HepG2 (cell line): Measurements from ENCODE around the gene PTX4. TPM values are rescaled to one million over a fixed set of nuclear protein-coding genes. Genes with fewer than 3 reads are reported as not detected.
A peak's percentile ranks its signal among the peaks of the same experiment; 100 is the strongest.

Experiments used
- ATAC-seq: fragments of 200-7000 bp; cut with Tn5 transposase; 3 replicates; pipeline ENCODE4 v1.9.1; 2020; ENCODE audit warnings: mild to moderate bottlenecking, moderate library complexity
- BruUV-seq: library from RNA; stranded (reverse); fragments of 400-500 nt; replicated peaks from 2 replicates; lab custom pipeline; 2021; lab: Mats Ljungman, UMichigan
- CTCF ChIA-PET: fragments of 300-600 bp; formaldehyde crosslinking; extraction: SDS; loops from one replicate; lab custom pipeline; 2021; ENCODE audit warnings: low total read pairs, inconsistent platforms, low intra/inter-chr PET ratio; lab: Yijun Ruan, JAX
- POLR2A ChIA-PET: fragments of 350-600 bp; sonication (Branson Sonifier 250); formaldehyde crosslinking; loops from one replicate; lab custom pipeline; 2020; ENCODE audit warnings: antibody characterized with exemption, inconsistent platforms; lab: Yijun Ruan, JAX
- DNase-seq: peaks from one replicate; pipeline ENCODE4 v3.0.0-alpha.2; 2015; ENCODE audit warnings: low spot score
- FAIRE-seq: peaks from 3 replicates; lab custom pipeline; 2011; peaks lifted over from hg19 to GRCh38; lab: Jason Lieb, UNC
- H2AFZ ChIP-seq: one replicate; pipeline ENCODE4 v1.6.1; 2011; ENCODE audit warnings: low read length, inconsistent platforms
- H3K27ac ChIP-seq: fragments of 300-600 bp; 3 replicates; pipeline ENCODE4 v1.8.0; 2011; ENCODE audit warnings: mixed run types, mild to moderate bottlenecking, mixed read lengths, low read length, inconsistent platforms; ENCODE audit not compliant: insufficient read depth; ENCODE audit errors: extremely low read length
- H3K27me3 ChIP-seq, 2 experiments: fragments of 200-600 bp in 1 of 2; 2 replicates in 1 of 2; 3 replicates in 1 of 2; pipeline versions ENCODE4 v1.6.0 to v1.8.0; 2011; ENCODE audit warnings: low read length in 2 of 2, mild to moderate bottlenecking in 2 of 2, moderate library complexity in 2 of 2, inconsistent platforms in 1 of 2; ENCODE audit not compliant: insufficient read depth in 2 of 2, control insufficient read depth in 1 of 2
- H3K36me3 ChIP-seq, 2 experiments: fragments of 200-600 bp in 1 of 2; replicated peaks in 1 of 2; 2 replicates in 1 of 2; 3 replicates in 1 of 2; pipeline versions ENCODE4 v1.5.1 to v1.8.0; 2011; ENCODE audit warnings: low read length in 2 of 2, inconsistent platforms in 1 of 2; ENCODE audit not compliant: insufficient read depth in 2 of 2, control insufficient read depth in 1 of 2
- H3K4me1 ChIP-seq: 2 replicates; pipeline ENCODE4 v1.5.1; 2012; ENCODE audit warnings: low read length, inconsistent platforms; ENCODE audit not compliant: insufficient read depth
- H3K4me2 ChIP-seq: 2 replicates; pipeline ENCODE4 v1.6.0; 2011; ENCODE audit warnings: low read depth, low read length, inconsistent platforms
- H3K4me3 ChIP-seq, 3 experiments: fragments of 200-600 bp in 1 of 3; sonication (generic), shearing (Covaris generic) in 1 of 3; replicated peaks in 1 of 3; 2 replicates each; pipeline ENCODE4 v1.5.1; 2011 to 2016; ENCODE audit warnings: low read length in 3 of 3, inconsistent platforms in 2 of 3, low read depth in 2 of 3, mild to moderate bottlenecking in 2 of 3, control low read depth in 1 of 3, mixed read lengths in 1 of 3; ENCODE audit not compliant: insufficient read depth in 1 of 3
- H3K79me2 ChIP-seq: one replicate; pipeline ENCODE4 v1.6.1; 2011; ENCODE audit warnings: low read length, inconsistent platforms; ENCODE audit not compliant: insufficient read depth
- H3K9ac ChIP-seq: 2 replicates; pipeline ENCODE4 v1.6.0; 2011; ENCODE audit warnings: mild to moderate bottlenecking, low read depth, low read length, inconsistent platforms; ENCODE audit not compliant: insufficient read depth
- H3K9me3 ChIP-seq: 2 replicates; pipeline ENCODE4 v1.5.1; 2012; ENCODE audit warnings: mild to moderate bottlenecking, low read length
- H4K20me1 ChIP-seq: 2 replicates; pipeline ENCODE4 v1.6.0; 2011; ENCODE audit warnings: inconsistent platforms, mild to moderate bottlenecking, low read length, moderate library complexity; ENCODE audit not compliant: insufficient read depth
- ARID2 ChIP-seq: sonication (generic); formaldehyde crosslinking; IDR thresholded peaks from 2 replicates; pipeline ENCODE4 v1.8.1; 2022; ENCODE audit warnings: mild to moderate bottlenecking, missing genetic modification reagents, borderline replicate concordance
- ATF3 ChIP-seq: sonication (generic); formaldehyde crosslinking; IDR thresholded peaks from 2 replicates; pipeline ENCODE4 v1.4.0; 2020; ENCODE audit warnings: missing genetic modification reagents
- GTF3A ChIP-seq: sonication (generic); formaldehyde crosslinking; conservative IDR thresholded peaks from 2 replicates; pipeline ENCODE4 v1.4.0; 2020; ENCODE audit warnings: mild to moderate bottlenecking, missing genetic modification reagents
- KAT2B ChIP-seq: fragments of 150-350 bp; IDR thresholded peaks from 2 replicates; pipeline ENCODE4 v1.6.1; 2014; ENCODE audit warnings: low read depth, low read length, borderline replicate concordance
- MTF2 ChIP-seq: sonication (generic); formaldehyde crosslinking; IDR thresholded peaks from 2 replicates; pipeline ENCODE4 v1.5.0; 2020; ENCODE audit warnings: missing genetic modification reagents, borderline replicate concordance
- NR2F6 ChIP-seq, 2 experiments: IDR thresholded peaks; 2 replicates each; pipeline ENCODE4 v1.6.1; 2016; ENCODE audit warnings: antibody characterized with exemption in 1 of 2, mild to moderate bottlenecking in 1 of 2
- SNAPC2 ChIP-seq: sonication (generic); formaldehyde crosslinking; IDR thresholded peaks from 2 replicates; pipeline ENCODE4 v1.8.1; 2022; ENCODE audit warnings: mild to moderate bottlenecking, missing genetic modification reagents
- XBP1 ChIP-seq: sonication (generic); formaldehyde crosslinking; IDR thresholded peaks from 2 replicates; pipeline ENCODE4 v1.5.0; 2020; ENCODE audit warnings: missing genetic modification reagents
- ZNF207 ChIP-seq: fragments of 450-650 bp; IDR thresholded peaks from 2 replicates; pipeline ENCODE4 v1.6.1; 2016; ENCODE audit warnings: antibody characterized with exemption, borderline replicate concordance
- ZNF333 ChIP-seq: sonication (generic); formaldehyde crosslinking; IDR thresholded peaks from 2 replicates; pipeline ENCODE4 v1.4.0; 2020; ENCODE audit warnings: mild to moderate bottlenecking, missing genetic modification reagents, borderline replicate concordance
- ZNF772 ChIP-seq: sonication (generic); formaldehyde crosslinking; IDR thresholded peaks from 2 replicates; pipeline ENCODE4 v1.5.0; 2020; ENCODE audit warnings: mild to moderate bottlenecking, missing genetic modification reagents
- ZNF790 ChIP-seq: sonication (generic); formaldehyde crosslinking; IDR thresholded peaks from 2 replicates; pipeline ENCODE4 v1.8.0; 2022; ENCODE audit warnings: missing genetic modification reagents, mild to moderate bottlenecking, borderline replicate concordance
- WGBS: methylation state at CpG from one replicate; pipeline ENCODE4 v1.1.6; 2017; ENCODE audit warnings: low lambda C conversion rate; 5-methylcytosine and 5-hydroxymethylcytosine counted together
- in situ Hi-C: cut with HindIII; loops from 2 replicates; pipeline ENCODE4 v1.10.0; 2017; ENCODE audit warnings: low pct_unique_long_range_greater_than_20kb; ENCODE audit not compliant: extremely low pct_ligation_motif_present
- intact Hi-C: fragments of 100-400 bp; cut with micrococcal nuclease; formaldehyde crosslinking; loops from one replicate; pipeline ENCODE4 v1.10.0; 2022; ENCODE audit not compliant: unreplicated experiment
- polyA plus RNA-seq, 8 experiments: library from polyadenylated mRNA; depleted of rRNA in 3 of 8; stranded (reverse) in 7 of 8; unstranded in 1 of 8; fragments of >200 nt; fragmentation: Illumina TruSeq in 4 of 8; extraction: Trizol in 4 of 8; gene quantifications; 2 replicates each; pipeline versions ENCODE4 v1.2.1 to v1.2.3, GENCODE V29; 2011 to 2016; ENCODE audit warnings: low read depth in 4 of 8, missing spikeins in 1 of 8, mixed read lengths in 1 of 8; ENCODE audit not compliant: insufficient read depth in 1 of 8
- total RNA-seq, 5 experiments: library from RNA; depleted of rRNA; stranded (reverse); fragments of >200 nt; fragmentation: Illumina TruSeq; extraction: Trizol; gene quantifications; 2 replicates each; pipeline ENCODE4 v1.2.3, GENCODE V29; 2016; ENCODE audit warnings: low read depth in 1 of 5
- TF ChIP-seq, protein P1 (sequence below): sonication (generic); formaldehyde crosslinking; IDR thresholded peaks from 2 replicates; pipeline ENCODE4 v1.5.0; 2020; ENCODE audit warnings: missing genetic modification reagents, mild to moderate bottlenecking, borderline replicate concordance
- TF ChIP-seq, protein P2 (sequence below): sonication (generic); formaldehyde crosslinking; IDR thresholded peaks from 2 replicates; pipeline ENCODE4 v1.9.0; 2022; ENCODE audit warnings: missing genetic modification reagents, mild to moderate bottlenecking, borderline replicate concordance

The PTX4 gene
- total and polyA plus RNA-seq, 2 of the 13 experiments (the other 11 are each of a cell fraction or from before 2014, with no cell fraction given): 0.04 TPM; not detected in 1

DNA sequence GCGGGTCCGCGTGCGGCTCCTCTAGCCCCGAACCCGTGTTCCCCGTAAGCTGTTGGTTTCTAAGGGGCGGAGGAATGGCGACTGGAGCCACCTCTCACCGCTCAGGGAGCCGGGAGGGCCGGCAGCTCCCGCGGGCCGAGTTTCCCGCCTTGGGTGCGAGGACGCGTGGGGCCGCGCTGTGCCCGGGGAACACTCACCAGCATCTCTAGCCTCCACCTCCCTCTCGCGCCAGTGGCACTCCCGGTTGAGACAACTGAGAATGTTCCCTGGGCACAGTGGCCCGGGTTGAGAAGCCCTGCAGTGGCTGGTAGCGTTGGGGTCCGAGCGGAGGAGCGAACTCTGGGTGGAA is 5.0 kb upstream of the PTX4 start (continued):
- TF ChIP-seq, protein P1, sequence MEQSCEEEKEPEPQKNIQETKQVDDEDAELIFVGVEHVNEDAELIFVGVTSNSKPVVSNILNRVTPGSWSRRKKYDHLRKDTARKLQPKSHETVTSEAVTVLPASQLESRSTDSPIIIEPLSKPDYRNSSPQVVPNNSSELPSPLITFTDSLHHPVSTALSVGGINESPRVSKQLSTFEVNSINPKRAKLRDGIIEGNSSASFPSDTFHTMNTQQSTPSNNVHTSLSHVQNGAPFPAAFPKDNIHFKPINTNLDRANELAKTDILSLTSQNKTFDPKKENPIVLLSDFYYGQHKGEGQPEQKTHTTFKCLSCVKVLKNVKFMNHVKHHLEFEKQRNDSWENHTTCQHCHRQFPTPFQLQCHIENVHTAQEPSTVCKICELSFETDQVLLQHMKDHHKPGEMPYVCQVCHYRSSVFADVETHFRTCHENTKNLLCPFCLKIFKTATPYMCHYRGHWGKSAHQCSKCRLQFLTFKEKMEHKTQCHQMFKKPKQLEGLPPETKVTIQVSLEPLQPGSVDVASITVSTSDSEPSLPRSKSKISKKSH (CRISPR knock-in tag): no peak
- peak; percentile 20; the same call in 1 of the 2 replicates for TF ChIP-seq ZNF790 (CRISPR knock-in tag)
- TF ChIP-seq MTF2 (CRISPR knock-in tag): no peak
- no peak for TF ChIP-seq ATF3
- no peak for TF ChIP-seq KAT2B
- TF ChIP-seq NR2F6 (IDR thresholded peaks at IDR 0.05): no peak
- no peak for TF ChIP-seq NR2F6 (CRISPR knock-in tag; IDR thresholded peaks at IDR 0.05)
- TF ChIP-seq ZNF333 (CRISPR knock-in tag): 0 out of 2 replicates have a peak, but pooled peaks have one; percentile 10

DNA sequence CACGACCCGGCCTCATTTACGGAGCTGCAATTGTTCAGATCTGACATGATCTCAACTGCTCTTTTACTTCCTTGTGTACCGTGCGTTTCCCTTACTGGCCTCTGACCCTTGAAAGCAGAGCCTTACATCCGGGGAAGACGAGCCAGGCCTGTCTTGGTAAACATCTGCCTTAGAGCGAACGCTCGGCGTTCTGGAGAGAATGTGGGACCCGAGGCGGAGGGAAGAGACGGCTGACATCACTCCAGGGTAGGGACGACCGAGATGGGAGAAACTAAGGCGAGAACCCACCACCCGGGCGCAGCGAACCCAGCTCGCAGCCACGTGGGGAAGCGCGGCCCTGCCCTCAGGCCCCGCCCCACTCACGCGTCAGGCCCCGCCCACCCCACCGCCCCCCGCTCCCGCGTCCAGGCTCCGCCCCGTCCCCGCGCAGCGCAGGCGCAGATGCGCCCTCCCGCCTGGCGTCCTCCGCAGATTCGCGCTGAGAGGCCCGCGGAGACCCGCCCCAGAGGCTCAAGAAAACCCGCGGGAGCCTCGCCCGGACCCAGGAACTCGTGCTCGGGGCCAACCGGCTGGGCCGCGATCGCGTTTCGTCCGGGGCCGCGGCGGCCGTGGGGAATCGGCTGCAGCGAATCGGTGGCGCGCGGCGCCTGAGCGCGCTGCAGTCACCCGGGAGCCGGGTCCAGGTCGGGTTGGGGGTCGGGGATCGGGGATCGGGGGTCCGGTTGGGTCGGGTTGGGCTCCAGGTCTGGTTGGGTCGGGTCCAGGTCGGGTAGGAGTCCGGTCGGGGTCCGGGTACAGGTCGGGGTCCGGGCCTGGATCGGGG is 4.4 kb upstream of the PTX4 start, which contains the start of gene TELO2:
TSS of gene TELO2 (plus strand) at position 438 of the 823 bp plus-strand sequence. CDS start 922 bp downstream, outside the sequence.
- peaks cover 3% of the 10 kb centered on the region for H3K79me2 ChIP-seq
- in situ Hi-C loops: no loop called here
- peak within 1 kb of the TSS; percentile 96 for H3K9ac ChIP-seq
- WGBS: 11% methylated on average over 20 of the region's 89 CpGs
- H3K4me2 ChIP-seq: peak within 1 kb of the TSS; percentile 87
- intact Hi-C loops: no loop called here
- no peaks in the 10 kb centered on the region for H3K9me3 ChIP-seq
- peaks cover 30% of the 10 kb centered on the region for H3K4me1 ChIP-seq
- H3K27ac ChIP-seq: peak within 1 kb of the TSS; percentile 87
- no peaks in the 10 kb centered on the region for H4K20me1 ChIP-seq
- FAIRE-seq: peak; percentile 42
- CTCF ChIA-PET: no interaction called here
- H3K4me3 ChIP-seq: peak within 1 kb of the TSS; percentile 89 to 95 (median 95)
- BruUV-seq: no TSS peak
- POLR2A ChIA-PET: interaction anchor here (0.6 to 2.2 kb wide), 5 partner anchors 10 to 213 kb away, joined by 3 to 5 read pairs (median 4); partner anchors contain the start of gene MAPK8IP3
- peaks cover 2 to 13% of the 10 kb centered on the region in 2 experiments; a peak in 2 of 5 replicates for H3K36me3 ChIP-seq
- H3K27me3 ChIP-seq: peaks cover 2 to 11% of the 10 kb centered on the region in 2 experiments; a peak in 2 of 5 replicates
- DNase-seq: peak; percentile 53
- ATAC-seq: peak; percentile 67
- no peak within 1 kb of the TSS for H2AFZ ChIP-seq
- TF ChIP-seq, protein P2, sequence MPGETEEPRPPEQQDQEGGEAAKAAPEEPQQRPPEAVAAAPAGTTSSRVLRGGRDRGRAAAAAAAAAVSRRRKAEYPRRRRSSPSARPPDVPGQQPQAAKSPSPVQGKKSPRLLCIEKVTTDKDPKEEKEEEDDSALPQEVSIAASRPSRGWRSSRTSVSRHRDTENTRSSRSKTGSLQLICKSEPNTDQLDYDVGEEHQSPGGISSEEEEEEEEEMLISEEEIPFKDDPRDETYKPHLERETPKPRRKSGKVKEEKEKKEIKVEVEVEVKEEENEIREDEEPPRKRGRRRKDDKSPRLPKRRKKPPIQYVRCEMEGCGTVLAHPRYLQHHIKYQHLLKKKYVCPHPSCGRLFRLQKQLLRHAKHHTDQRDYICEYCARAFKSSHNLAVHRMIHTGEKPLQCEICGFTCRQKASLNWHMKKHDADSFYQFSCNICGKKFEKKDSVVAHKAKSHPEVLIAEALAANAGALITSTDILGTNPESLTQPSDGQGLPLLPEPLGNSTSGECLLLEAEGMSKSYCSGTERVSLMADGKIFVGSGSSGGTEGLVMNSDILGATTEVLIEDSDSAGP (CRISPR knock-in tag): no peak
- no peak for TF ChIP-seq KAT2B
- TF ChIP-seq ZNF772 (CRISPR knock-in tag): no peak
- TF ChIP-seq SNAPC2 (CRISPR knock-in tag): no peak
- no peak for TF ChIP-seq XBP1 (CRISPR knock-in tag)
- no peak for TF ChIP-seq ARID2
- no peak for TF ChIP-seq GTF3A (CRISPR knock-in tag)
- TF ChIP-seq ZNF207: no peak
